ENCODE measurements around the gene CPNE7. TPM values are rescaled to one million over a fixed set of nuclear protein-coding genes. Genes with fewer than 3 reads are reported as not detected.

Gene CPNE7
- total and polyA plus RNA-seq, 2 donors (not counting 1 experiment from before 2014, with no cell fraction given): 0.51 to 0.76 TPM

GRCh38 chr16:89604764-89605163, 29.2 kb downstream of the CPNE7 start:
- DNase-seq: no peak
- Mint-ChIP-seq H3K27ac (no peak overlapping the region), H3K4me3 (no peak overlapping the region), H3K27me3 (peaks cover 4% of the 10 kb centered on the region), H3K4me1 (peaks cover 7% of the 10 kb centered on the region), H3K9me3 (ENCODE audit: insufficient read depth) (no peaks in the 10 kb centered on the region)
- Histone ChIP-seq H3K9me3 (ENCODE audit: control extremely low read depth in 1 of 3, control insufficient read depth in 2 of 3, insufficient read depth in 1 of 3, low read length in 2 of 3) (no peaks in the 10 kb centered on the region), H2AFZ (ENCODE audit: insufficient read depth, low read depth, low read length, poor library complexity, severe bottlenecking) (no peak overlapping the region), H3K4me1 (ENCODE audit: control insufficient read depth in 2 of 2, insufficient read depth in 2 of 2, low read length in 2 of 2) (peaks cover 7 to 10% of the 10 kb centered on the region in 2 donors), H3K9ac (ENCODE audit: low read length) (no peak overlapping the region), H3K4me2 (replicated peaks; ENCODE audit: low read depth, low read length, poor library complexity, severe bottlenecking) (no peak overlapping the region), H3K4me3 (ENCODE audit: control extremely low read depth in 1 of 5, extremely low read depth in 1 of 5, insufficient read depth in 1 of 5, low read depth in 2 of 5, low read length in 4 of 5) (no peak overlapping the region), H3K27me3 (replicated peaks in 1 of 4; ENCODE audit: control extremely low read depth in 1 of 4, control insufficient read depth in 3 of 4, insufficient read depth in 4 of 4, low read length in 3 of 4) (peaks cover 0 to 14% (median 0%) of the 10 kb centered on the region in 4 experiments), H4K20me1 (ENCODE audit: control insufficient read depth, insufficient read depth, low read length, poor library complexity, severe bottlenecking) (no peaks in the 10 kb centered on the region), H3K79me2 (ENCODE audit: control insufficient read depth, insufficient read depth, low read length) (no peaks in the 10 kb centered on the region), H3K36me3 (replicated peaks in 1 of 2; ENCODE audit: control extremely low read depth in 1 of 2, control insufficient read depth in 1 of 2, extremely low read depth in 1 of 2, insufficient read depth in 2 of 2, low read length in 1 of 2) (no peaks in the 10 kb centered on the region), H3K27ac (ENCODE audit: low read length in 2 of 2) (no peak overlapping the region)
- ATAC-seq (ENCODE audit: low read depth): no peak
- intact Hi-C loops (cut with micrococcal nuclease): no loop called here
- no peak for TF ChIP-seq EZH2 (IDR thresholded peaks at IDR 0.05; ENCODE audit: borderline replicate concordance, insufficient read depth, low read depth, low read length, poor library complexity, severe bottlenecking)
- TF ChIP-seq, protein P1, sequence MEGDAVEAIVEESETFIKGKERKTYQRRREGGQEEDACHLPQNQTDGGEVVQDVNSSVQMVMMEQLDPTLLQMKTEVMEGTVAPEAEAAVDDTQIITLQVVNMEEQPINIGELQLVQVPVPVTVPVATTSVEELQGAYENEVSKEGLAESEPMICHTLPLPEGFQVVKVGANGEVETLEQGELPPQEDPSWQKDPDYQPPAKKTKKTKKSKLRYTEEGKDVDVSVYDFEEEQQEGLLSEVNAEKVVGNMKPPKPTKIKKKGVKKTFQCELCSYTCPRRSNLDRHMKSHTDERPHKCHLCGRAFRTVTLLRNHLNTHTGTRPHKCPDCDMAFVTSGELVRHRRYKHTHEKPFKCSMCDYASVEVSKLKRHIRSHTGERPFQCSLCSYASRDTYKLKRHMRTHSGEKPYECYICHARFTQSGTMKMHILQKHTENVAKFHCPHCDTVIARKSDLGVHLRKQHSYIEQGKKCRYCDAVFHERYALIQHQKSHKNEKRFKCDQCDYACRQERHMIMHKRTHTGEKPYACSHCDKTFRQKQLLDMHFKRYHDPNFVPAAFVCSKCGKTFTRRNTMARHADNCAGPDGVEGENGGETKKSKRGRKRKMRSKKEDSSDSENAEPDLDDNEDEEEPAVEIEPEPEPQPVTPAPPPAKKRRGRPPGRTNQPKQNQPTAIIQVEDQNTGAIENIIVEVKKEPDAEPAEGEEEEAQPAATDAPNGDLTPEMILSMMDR (IDR thresholded peaks at IDR 0.05): no peak
- ChIA-PET POLR2A (no interaction called here), CTCF (no interaction called here)
- 89% methylated on average over 16 of the region's 16 CpGs for WGBS (ENCODE audit: insufficient coverage)

DNA sequence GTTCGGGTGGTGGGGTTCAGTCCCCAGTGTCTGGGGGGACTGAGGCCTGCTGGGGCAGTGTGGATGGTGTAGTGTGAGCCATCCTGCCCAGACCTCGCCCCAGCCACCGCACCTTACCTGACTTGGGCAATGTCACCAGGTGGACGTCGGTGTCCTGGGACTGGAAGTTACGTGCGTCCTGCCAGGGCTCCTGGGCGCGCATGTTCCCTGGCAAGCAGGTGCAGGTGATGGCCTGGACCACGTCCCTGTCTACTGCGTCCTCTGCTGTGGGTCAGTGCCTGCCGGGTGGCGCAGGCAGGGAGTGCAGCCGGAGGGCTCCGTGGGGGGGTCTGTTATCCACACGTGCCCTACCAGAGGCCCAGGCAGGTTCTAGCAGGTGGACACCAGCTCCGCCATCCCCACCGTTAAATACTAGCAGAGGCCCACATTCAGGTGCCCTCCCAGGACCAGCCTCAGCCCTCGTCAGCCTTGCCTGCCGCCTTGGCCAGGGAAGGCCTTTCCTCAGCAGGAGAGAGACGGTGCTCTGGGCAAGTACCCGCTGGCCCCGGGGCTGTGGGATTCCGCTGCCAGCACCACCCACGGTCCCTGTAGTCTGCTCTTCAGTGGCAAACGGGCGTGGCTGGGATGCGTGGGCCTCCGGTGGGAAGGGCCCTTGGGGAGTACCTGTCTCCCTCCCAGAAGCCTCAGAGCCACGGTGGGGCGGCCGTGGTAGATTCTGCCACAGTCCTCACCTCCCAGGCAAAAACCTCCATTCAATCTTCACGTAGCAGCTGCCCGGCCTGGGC, 29.8 kb downstream of the CPNE7 start:
- H3K79me2 ChIP-seq (ENCODE audit: control insufficient read depth, insufficient read depth, low read length): no peaks in the 10 kb centered on the region
- TF ChIP-seq EZH2 (IDR thresholded peaks at IDR 0.05; ENCODE audit: borderline replicate concordance, insufficient read depth, low read depth, low read length, poor library complexity, severe bottlenecking): no peak
- TF ChIP-seq, protein P1 (IDR thresholded peaks at IDR 0.05): no peak
- Mint-ChIP-seq H3K4me1 (peaks cover 7% of the 10 kb centered on the region), H3K27me3 (peaks cover 4% of the 10 kb centered on the region), H3K27ac (no peak overlapping the region), H3K9me3 (ENCODE audit: insufficient read depth) (no peaks in the 10 kb centered on the region), H3K4me3 (no peak overlapping the region)
- no peaks in the 10 kb centered on the region for H3K36me3 ChIP-seq (replicated peaks in 1 of 2; ENCODE audit: control extremely low read depth in 1 of 2, control insufficient read depth in 1 of 2, extremely low read depth in 1 of 2, insufficient read depth in 2 of 2, low read length in 1 of 2)
- H3K4me1 ChIP-seq (ENCODE audit: control insufficient read depth in 2 of 2, insufficient read depth in 2 of 2, low read length in 2 of 2): peaks cover 7 to 10% of the 10 kb centered on the region in 2 donors
- intact Hi-C loops (cut with micrococcal nuclease): no loop called here
- ChIA-PET POLR2A (no interaction called here), CTCF (no interaction called here)
- no peak overlapping the region for H3K27ac ChIP-seq (ENCODE audit: low read length in 2 of 2)
- H4K20me1 ChIP-seq (ENCODE audit: control insufficient read depth, insufficient read depth, low read length, poor library complexity, severe bottlenecking): no peaks in the 10 kb centered on the region
- no peak overlapping the region for H3K9ac ChIP-seq (ENCODE audit: low read length)
- DNase-seq: no peak
- no peak overlapping the region for H2AFZ ChIP-seq (ENCODE audit: insufficient read depth, low read depth, low read length, poor library complexity, severe bottlenecking)
- no peak overlapping the region for H3K4me2 ChIP-seq (replicated peaks; ENCODE audit: low read depth, low read length, poor library complexity, severe bottlenecking)
- H3K4me3 ChIP-seq (ENCODE audit: control extremely low read depth in 1 of 5, extremely low read depth in 1 of 5, insufficient read depth in 1 of 5, low read depth in 2 of 5, low read length in 4 of 5): no peak overlapping the region
- no peak for ATAC-seq (ENCODE audit: low read depth)
- peaks cover 0 to 14% (median 0%) of the 10 kb centered on the region in 4 experiments for H3K27me3 ChIP-seq (replicated peaks in 1 of 4; ENCODE audit: control extremely low read depth in 1 of 4, control insufficient read depth in 3 of 4, insufficient read depth in 4 of 4, low read length in 3 of 4)
- WGBS (ENCODE audit: insufficient coverage): 94% methylated on average over 30 of the region's 34 CpGs
- no peaks in the 10 kb centered on the region for H3K9me3 ChIP-seq (ENCODE audit: control extremely low read depth in 1 of 3, control insufficient read depth in 2 of 3, insufficient read depth in 1 of 3, low read length in 2 of 3)

Data from B cell (primary cell).